HepG2 (cell line): ENCODE results near the gene HTR7.

Source experiments
- POLR2A ChIP-seq, 2 experiments: IDR thresholded peaks; 2 replicates each; pipeline ENCODE4 v1.6.1; 2011; ENCODE audit warnings: low read depth in 2 of 2, low read length in 2 of 2, mild to moderate bottlenecking in 1 of 2, moderate library complexity in 1 of 2; ENCODE audit not compliant: insufficient read depth in 1 of 2
- THAP7 ChIP-seq: sonication (generic); formaldehyde crosslinking; IDR thresholded peaks from 2 replicates; pipeline ENCODE4 v1.8.1; 2023; ENCODE audit warnings: mild to moderate bottlenecking, missing genetic modification reagents
- TOE1 ChIP-seq: sonication (generic); formaldehyde crosslinking; IDR thresholded peaks from 2 replicates; pipeline ENCODE4 v1.4.0; 2020; ENCODE audit warnings: mild to moderate bottlenecking, missing genetic modification reagents
- ZNF121 ChIP-seq: sonication (generic); formaldehyde crosslinking; IDR thresholded peaks from 2 replicates; pipeline ENCODE4 v1.5.0; 2020; ENCODE audit warnings: mild to moderate bottlenecking, missing genetic modification reagents
- ZNF136 ChIP-seq: sonication (generic); formaldehyde crosslinking; IDR thresholded peaks from 2 replicates; pipeline ENCODE4 v1.8.1; 2022; ENCODE audit warnings: low read depth, mild to moderate bottlenecking, moderate library complexity, missing genetic modification reagents
- ZNF563 ChIP-seq: sonication (generic); formaldehyde crosslinking; IDR thresholded peaks from 2 replicates; pipeline ENCODE4 v1.8.0; 2022; ENCODE audit warnings: mild to moderate bottlenecking, moderate library complexity, missing genetic modification reagents
- TF ChIP-seq, protein P1 (sequence below): sonication (generic); formaldehyde crosslinking; IDR thresholded peaks from 2 replicates; pipeline ENCODE4 v1.5.0; 2020; ENCODE audit warnings: mild to moderate bottlenecking, missing genetic modification reagents, moderate library complexity

DNA sequence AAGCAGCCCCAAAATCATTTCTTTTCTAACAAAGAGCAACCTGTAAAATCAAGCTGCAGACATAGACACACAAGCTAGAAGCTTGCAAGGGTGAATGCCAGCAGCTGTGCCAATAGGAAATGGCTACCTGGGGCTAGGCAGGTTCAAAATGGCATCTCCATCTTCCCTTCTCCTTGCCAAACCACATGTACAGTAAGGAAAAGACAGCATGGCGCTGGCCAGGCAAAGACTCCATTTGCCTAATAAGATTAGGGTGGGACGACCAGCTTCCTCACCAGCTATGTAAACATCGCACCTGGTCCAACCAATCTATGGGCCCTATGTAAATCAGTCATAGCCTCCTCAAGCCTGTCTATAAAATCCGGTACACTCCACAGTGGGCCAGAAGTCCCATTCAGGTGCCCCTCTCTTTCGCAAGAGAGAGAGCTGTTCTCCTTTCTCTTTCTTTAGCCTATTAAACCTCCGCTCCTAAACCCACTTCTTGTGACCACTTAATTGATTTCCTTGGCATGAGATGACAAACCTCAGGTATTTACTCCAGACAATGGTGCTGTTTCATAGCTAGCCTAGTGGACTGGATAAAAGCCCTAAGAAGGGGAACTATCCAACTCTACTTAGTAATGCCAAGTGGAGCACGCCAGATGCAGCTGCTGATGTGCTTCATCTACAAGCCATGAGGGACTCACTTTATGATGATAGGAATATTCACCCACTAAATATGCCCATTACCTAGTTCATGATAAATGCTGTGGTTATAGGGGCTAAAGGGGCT, 44.1 kb downstream of the HTR7 start:
- TF ChIP-seq TOE1 = no peak
- TF ChIP-seq POLR2A (IDR thresholded peaks at IDR 0.05; ENCODE audit: insufficient read depth in 1 of 2, low read depth in 2 of 2, low read length in 2 of 2) = no peak
- TF ChIP-seq, protein P1, sequence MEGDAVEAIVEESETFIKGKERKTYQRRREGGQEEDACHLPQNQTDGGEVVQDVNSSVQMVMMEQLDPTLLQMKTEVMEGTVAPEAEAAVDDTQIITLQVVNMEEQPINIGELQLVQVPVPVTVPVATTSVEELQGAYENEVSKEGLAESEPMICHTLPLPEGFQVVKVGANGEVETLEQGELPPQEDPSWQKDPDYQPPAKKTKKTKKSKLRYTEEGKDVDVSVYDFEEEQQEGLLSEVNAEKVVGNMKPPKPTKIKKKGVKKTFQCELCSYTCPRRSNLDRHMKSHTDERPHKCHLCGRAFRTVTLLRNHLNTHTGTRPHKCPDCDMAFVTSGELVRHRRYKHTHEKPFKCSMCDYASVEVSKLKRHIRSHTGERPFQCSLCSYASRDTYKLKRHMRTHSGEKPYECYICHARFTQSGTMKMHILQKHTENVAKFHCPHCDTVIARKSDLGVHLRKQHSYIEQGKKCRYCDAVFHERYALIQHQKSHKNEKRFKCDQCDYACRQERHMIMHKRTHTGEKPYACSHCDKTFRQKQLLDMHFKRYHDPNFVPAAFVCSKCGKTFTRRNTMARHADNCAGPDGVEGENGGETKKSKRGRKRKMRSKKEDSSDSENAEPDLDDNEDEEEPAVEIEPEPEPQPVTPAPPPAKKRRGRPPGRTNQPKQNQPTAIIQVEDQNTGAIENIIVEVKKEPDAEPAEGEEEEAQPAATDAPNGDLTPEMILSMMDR (CRISPR knock-in tag) = no peak
- no peak for TF ChIP-seq THAP7
- TF ChIP-seq ZNF136 (CRISPR knock-in tag) = no peak
- no peak for TF ChIP-seq ZNF121 (CRISPR knock-in tag)
- no peak for TF ChIP-seq ZNF563 (CRISPR knock-in tag)
